C4-2B (cell line): Measurements from ENCODE around the gene CEP295NL.

Experiments used
- CTCF ChIP-seq: fragments of 450-650 bp; conservative IDR thresholded peaks from 2 replicates; pipeline ENCODE4 v1.5.1; 2017; ENCODE audit warnings: mild to moderate bottlenecking
- ZFX ChIP-seq: fragments of 450-650 bp; IDR thresholded peaks from 2 replicates; pipeline ENCODE4 v1.6.1; 2017

DNA sequence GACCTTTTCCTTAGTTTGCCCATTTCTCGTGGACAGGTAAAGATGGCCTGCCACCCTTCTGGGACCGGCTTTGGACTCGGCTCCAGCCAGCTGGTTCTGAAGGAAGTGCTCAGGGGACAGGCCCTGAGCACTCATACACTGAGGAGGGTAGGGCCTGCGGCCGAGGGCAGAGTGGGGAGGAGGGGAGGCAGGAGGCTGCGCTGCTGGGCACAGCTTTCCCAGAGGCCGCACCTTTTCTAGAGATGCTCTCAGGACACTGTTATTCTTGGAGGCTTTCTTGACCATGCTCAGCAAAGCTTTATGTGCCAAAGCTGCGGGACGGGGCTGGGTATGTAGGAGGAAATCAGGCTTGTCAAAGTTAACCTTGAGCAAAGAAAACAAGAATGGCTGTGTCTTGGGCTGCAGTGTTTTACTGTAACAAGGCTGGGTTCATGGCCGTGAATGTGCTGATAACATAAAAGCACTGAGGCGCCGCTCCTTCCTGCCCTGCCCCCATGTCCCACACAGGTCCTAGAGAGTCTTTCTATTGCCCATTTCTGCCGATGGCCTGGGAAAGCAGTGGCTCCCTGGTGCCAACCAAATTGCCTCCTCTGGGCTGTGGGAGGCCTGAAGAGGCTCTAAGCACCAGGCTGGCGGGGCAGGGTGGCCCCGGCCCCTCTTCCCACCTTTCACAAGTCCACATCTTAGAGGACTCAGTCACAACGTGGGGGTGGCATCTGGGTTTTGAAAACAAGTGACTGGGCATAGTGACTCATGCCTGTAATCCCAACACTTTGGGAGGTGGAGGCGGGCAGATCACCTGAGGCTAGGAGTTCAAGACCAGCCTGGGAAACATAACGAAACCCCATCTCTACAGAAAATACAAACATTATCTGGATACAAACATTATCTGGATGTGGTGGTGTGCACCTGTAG is 44.5 kb upstream of the CEP295NL start:
- TF ChIP-seq CTCF (no peak), ZFX (no peak)
